ENCODE measurements around the gene GNL2. TPM values are rescaled to one million over a fixed set of nuclear protein-coding genes. Genes with fewer than 3 reads are reported as not detected.

GNL2 gene
- total RNA-seq, 4 donors from 2014 or later = 27.8 to 67.5 (median 44.2) TPM

GRCh38 chr1:37570528-37571334 lies 25.0 kb downstream of the GNL2 start:
- H3K36me3 ChIP-seq = peaks cover 2 to 100% (median 55%) of the 10 kb centered on the region in 3 donors
- no peaks in the 10 kb centered on the region for H3K9me3 ChIP-seq
- H3K4me1 ChIP-seq = no peaks in the 10 kb centered on the region
- no peak for DNase-seq (ENCODE audit: low spot score in 2 of 2)
- no peaks in the 10 kb centered on the region for H3K27me3 ChIP-seq
- no peak overlapping the region for H3K4me3 ChIP-seq
- TF ChIP-seq POLR2A (IDR thresholded peaks at IDR 0.05) (no peak), CTCF (IDR thresholded peaks at IDR 0.05) (no peak), EP300 (IDR thresholded peaks at IDR 0.05) (no peak)
- no peak overlapping the region for H3K27ac ChIP-seq
- 88 to 94% methylated on average over 3 of the region's 3 CpGs for WGBS, 2 donors

GRCh38 chr1:37567023-37567422 lies 28.7 kb downstream of the GNL2 start:
- 75 to 90% methylated on average over 3 of the region's 3 CpGs for WGBS, 2 donors
- H3K27ac ChIP-seq = no peak overlapping the region
- H3K4me3 ChIP-seq = no peak overlapping the region
- H3K4me1 ChIP-seq = no peaks in the 10 kb centered on the region
- no peak for TF ChIP-seq CTCF (IDR thresholded peaks at IDR 0.05)
- no peak for TF ChIP-seq POLR2A (IDR thresholded peaks at IDR 0.05)
- peaks cover 0 to 98% (median 41%) of the 10 kb centered on the region in 3 donors for H3K36me3 ChIP-seq
- DNase-seq (ENCODE audit: low spot score in 2 of 2) = no peak
- H3K9me3 ChIP-seq = no peaks in the 10 kb centered on the region
- no peaks in the 10 kb centered on the region for H3K27me3 ChIP-seq

- no peak for TF ChIP-seq CTCF (IDR thresholded peaks at IDR 0.05)
- no peak for TF ChIP-seq EP300 (IDR thresholded peaks at IDR 0.05)
- no peak for TF ChIP-seq POLR2A (IDR thresholded peaks at IDR 0.05)
- Histone ChIP-seq H3K36me3 (peaks cover 0 to 93% (median 36%) of the 10 kb centered on the region in 3 donors), H3K27ac (no peak overlapping the region)
Measured at GRCh38 chr1:37564892-37565291, 30.8 kb downstream of the GNL2 start.

GRCh38 chr1:37562984-37563383 lies 32.8 kb downstream of the GNL2 start:
- Histone ChIP-seq H3K4me1 (no peaks in the 10 kb centered on the region), H3K9me3 (no peaks in the 10 kb centered on the region), H3K27me3 (no peaks in the 10 kb centered on the region), H3K4me3 (no peak overlapping the region), H3K36me3 (peaks cover 0 to 89% (median 20%) of the 10 kb centered on the region in 3 donors), H3K27ac (no peak overlapping the region)
- WGBS, 2 donors = 83 to 100% methylated on average over 1 of the region's 1 CpG
- TF ChIP-seq POLR2A (IDR thresholded peaks at IDR 0.05) = no peak
- no peak for TF ChIP-seq EP300 (IDR thresholded peaks at IDR 0.05)
- TF ChIP-seq CTCF (IDR thresholded peaks at IDR 0.05) = no peak
- no peak for DNase-seq (ENCODE audit: low spot score in 2 of 2)

More at GRCh38 chr1:37564892-37565291, 30.8 kb downstream of the GNL2 start:
- Histone ChIP-seq H3K4me1 (no peaks in the 10 kb centered on the region), H3K27me3 (no peaks in the 10 kb centered on the region), H3K4me3 (no peak overlapping the region), H3K9me3 (no peaks in the 10 kb centered on the region)
- DNase-seq (ENCODE audit: low spot score in 2 of 2) = no peak

Data from tibial nerve (tissue), 4 donors.